GM06990 (cell line): ENCODE results near the gene FAM131A.

Experiments
- DNase-seq: peaks from one replicate; pipeline ENCODE4 v3.0.0-alpha.2; 2011; ENCODE audit not compliant: insufficient read length; ENCODE audit errors: extremely low read depth
- H3K27me3 ChIP-seq: replicated peaks from 2 replicates; pipeline ENCODE4 v1.6.0; 2011; ENCODE audit warnings: low read length; ENCODE audit not compliant: control insufficient read depth, insufficient read depth
- H3K36me3 ChIP-seq: 2 replicates; pipeline ENCODE4 v1.5.1; 2011; ENCODE audit warnings: low read length; ENCODE audit not compliant: control insufficient read depth, insufficient read depth
- H3K4me3 ChIP-seq: replicated peaks from 2 replicates; pipeline ENCODE4 v1.5.1; 2011; ENCODE audit warnings: low read depth, mild to moderate bottlenecking, control low read depth, low read length
- TF ChIP-seq, protein P1 (sequence below): IDR thresholded peaks from 2 replicates; pipeline ENCODE4 v1.5.1; 2011; ENCODE audit warnings: low read length, control low read depth, mild to moderate bottlenecking, inconsistent platforms; ENCODE audit not compliant: insufficient read depth, poor library complexity, severe bottlenecking

FAM131A gene

GRCh38 chr3:184384342-184384741, 46.9 kb downstream of the FAM131A start:
- H3K36me3 ChIP-seq: no peaks in the 10 kb centered on the region
- H3K4me3 ChIP-seq: no peak overlapping the region
- TF ChIP-seq, protein P1, sequence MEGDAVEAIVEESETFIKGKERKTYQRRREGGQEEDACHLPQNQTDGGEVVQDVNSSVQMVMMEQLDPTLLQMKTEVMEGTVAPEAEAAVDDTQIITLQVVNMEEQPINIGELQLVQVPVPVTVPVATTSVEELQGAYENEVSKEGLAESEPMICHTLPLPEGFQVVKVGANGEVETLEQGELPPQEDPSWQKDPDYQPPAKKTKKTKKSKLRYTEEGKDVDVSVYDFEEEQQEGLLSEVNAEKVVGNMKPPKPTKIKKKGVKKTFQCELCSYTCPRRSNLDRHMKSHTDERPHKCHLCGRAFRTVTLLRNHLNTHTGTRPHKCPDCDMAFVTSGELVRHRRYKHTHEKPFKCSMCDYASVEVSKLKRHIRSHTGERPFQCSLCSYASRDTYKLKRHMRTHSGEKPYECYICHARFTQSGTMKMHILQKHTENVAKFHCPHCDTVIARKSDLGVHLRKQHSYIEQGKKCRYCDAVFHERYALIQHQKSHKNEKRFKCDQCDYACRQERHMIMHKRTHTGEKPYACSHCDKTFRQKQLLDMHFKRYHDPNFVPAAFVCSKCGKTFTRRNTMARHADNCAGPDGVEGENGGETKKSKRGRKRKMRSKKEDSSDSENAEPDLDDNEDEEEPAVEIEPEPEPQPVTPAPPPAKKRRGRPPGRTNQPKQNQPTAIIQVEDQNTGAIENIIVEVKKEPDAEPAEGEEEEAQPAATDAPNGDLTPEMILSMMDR: no peak
- peaks cover 3% of the 10 kb centered on the region for H3K27me3 ChIP-seq
- no peak for DNase-seq

DNA sequence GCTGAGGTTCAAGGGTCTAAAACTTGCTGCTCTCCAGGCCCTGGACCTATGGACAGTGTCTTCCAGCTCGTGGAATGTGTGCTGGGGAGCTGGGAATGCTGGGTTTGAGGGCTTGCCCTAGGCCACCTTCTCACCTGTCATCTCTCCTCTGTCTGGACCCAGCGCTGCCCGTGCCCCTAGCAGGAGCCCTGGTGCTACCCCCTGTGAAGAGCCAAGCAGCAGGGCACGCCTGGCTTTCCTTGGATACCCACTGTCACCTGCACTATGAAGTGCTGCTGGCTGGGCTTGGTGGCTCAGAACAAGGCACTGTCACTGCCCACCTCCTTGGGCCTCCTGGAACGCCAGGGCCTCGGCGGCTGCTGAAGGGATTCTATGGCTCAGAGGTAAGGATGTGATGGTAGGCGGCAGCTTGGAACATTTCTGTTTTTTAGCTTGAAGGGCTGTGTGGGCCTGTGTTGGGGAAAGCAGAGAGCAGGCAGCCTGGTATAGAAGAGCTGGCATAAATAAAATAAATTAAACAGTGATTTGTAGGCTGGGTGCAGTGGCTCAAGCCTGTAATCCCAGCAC, 47.5 kb downstream of the FAM131A start:
- no peak for DNase-seq
- no peaks in the 10 kb centered on the region for H3K36me3 ChIP-seq
- TF ChIP-seq, protein P1: no peak
- peaks cover 3% of the 10 kb centered on the region for H3K27me3 ChIP-seq
- H3K4me3 ChIP-seq: no peak overlapping the region

DNA sequence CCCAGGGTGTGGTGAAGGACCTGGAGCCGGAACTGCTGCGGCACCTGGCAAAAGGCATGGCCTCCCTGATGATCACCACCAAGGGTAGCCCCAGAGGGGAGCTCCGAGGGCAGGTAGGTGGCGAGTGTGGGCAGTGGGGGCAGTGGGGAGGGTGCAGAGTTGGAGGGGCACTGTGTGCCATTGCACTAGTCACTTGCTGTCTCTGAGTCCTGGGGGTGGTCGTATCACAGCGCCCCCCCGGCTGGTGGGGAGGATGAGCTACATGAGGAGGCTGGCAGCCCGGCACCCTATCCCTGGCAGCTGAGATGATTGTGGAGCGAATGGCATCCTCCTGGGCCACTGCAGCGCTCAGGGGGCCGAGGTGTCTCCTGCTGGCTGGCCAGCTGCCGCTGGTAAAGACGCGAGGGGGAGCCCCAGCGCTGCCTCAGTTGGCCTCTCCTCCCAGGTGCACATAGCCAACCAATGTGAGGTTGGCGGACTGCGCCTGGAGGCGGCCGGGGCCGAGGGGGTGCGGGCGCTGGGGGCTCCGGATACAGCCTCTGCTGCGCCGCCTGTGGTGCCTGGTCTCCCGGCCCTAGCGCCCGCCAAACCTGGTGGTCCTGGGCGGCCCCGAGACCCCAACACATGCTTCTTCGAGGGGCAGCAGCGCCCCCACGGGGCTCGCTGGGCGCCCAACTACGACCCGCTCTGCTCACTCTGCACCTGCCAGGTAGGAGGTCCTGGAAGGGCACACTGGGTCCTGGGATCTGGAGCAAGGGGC, 48.8 kb downstream of the FAM131A start:
- H3K27me3 ChIP-seq: peaks cover 3% of the 10 kb centered on the region

GRCh38 chr3:184387174-184387714, 49.8 kb downstream of the FAM131A start:
- Histone ChIP-seq H3K4me3 (no peak overlapping the region), H3K27me3 (peaks cover 1% of the 10 kb centered on the region; the same call in 1 of the 2 replicates), H3K36me3 (no peaks in the 10 kb centered on the region)
- TF ChIP-seq, protein P1: no peak
- DNase-seq: no peak

More for the DNA sequence above, 48.8 kb downstream of the FAM131A start:
- no peak for DNase-seq
- no peak overlapping the region for H3K4me3 ChIP-seq
- TF ChIP-seq, protein P1: no peak
- no peaks in the 10 kb centered on the region for H3K36me3 ChIP-seq

- Histone ChIP-seq H3K4me3 (no peak overlapping the region), H3K36me3 (no peaks in the 10 kb centered on the region), H3K27me3 (no peaks in the 10 kb centered on the region; the same call in 1 of the 2 replicates)
- no peak for DNase-seq
- TF ChIP-seq, protein P1: no peak
Measured at GRCh38 chr3:184388164-184388935, 51.0 kb downstream of the FAM131A start.
